HCT116 (cell line): ENCODE data around the gene SIRPB2. TPM values are rescaled to one million over a fixed set of nuclear protein-coding genes. Genes with fewer than 3 reads are reported as not detected.

Experiments used
- ATAC-seq: fragments of 200-7000 bp; cut with Tn5 transposase; 2 replicates; pipeline ENCODE4 v1.9.1; 2020; ENCODE audit warnings: mild to moderate bottlenecking, moderate library complexity
- BruUV-seq: library from RNA; stranded (reverse); fragments of 400-500 nt; replicated peaks from 2 replicates; lab custom pipeline; 2021; lab: Mats Ljungman, UMichigan
- CTCF ChIA-PET: fragments of 300-600 bp; sonication (Branson Sonifier 250); formaldehyde crosslinking; loops from one replicate; lab custom pipeline; 2021; ENCODE audit warnings: antibody characterized with exemption; lab: Charles Lee
- POLR2A ChIA-PET: fragments of 300-600, 350-600 bp; sonication (Branson Sonifier 250); formaldehyde crosslinking; loops from one replicate; lab custom pipeline; 2021; ENCODE audit warnings: antibody characterized with exemption; lab: Charles Lee
- RAD21 ChIA-PET, 2 experiments: fragments of 300-600 bp; sonication (Branson Sonifier 250); formaldehyde crosslinking; loops; one replicate each; lab custom pipeline; 2023; ENCODE audit warnings: low total read pairs in 2 of 2; ENCODE audit not compliant: uncharacterized antibody in 2 of 2, unreplicated experiment in 2 of 2, low non-redundant PET in 1 of 2; lab: Charles Lee
- DNase-seq: peaks from one replicate; pipeline ENCODE4 v3.0.0-alpha.2; 2010; ENCODE audit warnings: low read depth, low spot score
- H2AFZ ChIP-seq: fragments of 200-600 bp; shearing (Covaris generic), sonication (generic); 2 replicates; pipeline ENCODE4 v1.6.1; 2017; ENCODE audit warnings: low read depth, mixed run types, mixed read lengths, antibody characterized with exemption, low read length; ENCODE audit not compliant: poor library complexity, severe bottlenecking
- H3K27ac ChIP-seq: 2 replicates; pipeline ENCODE4 v1.5.1; 2012; ENCODE audit warnings: low read depth, low read length
- H3K27me3 ChIP-seq: fragments of 200-600 bp; sonication (generic); 2 replicates; pipeline ENCODE4 v1.6.1; 2016; ENCODE audit warnings: mixed run types, low read length, mixed read lengths; ENCODE audit not compliant: insufficient read depth
- H3K36me3 ChIP-seq, 2 experiments: fragments of 200-500 bp in 1 of 2; fragments of 200-600 bp in 1 of 2; sonication (Bioruptor generic) in 1 of 2; sonication (generic) in 1 of 2; 2 replicates each; pipeline versions ENCODE4 v1.5.1 to v1.6.1; 2014 to 2016; ENCODE audit warnings: low read length in 2 of 2, inconsistent platforms in 1 of 2, mixed read lengths in 1 of 2, mixed run types in 1 of 2; ENCODE audit not compliant: insufficient read depth in 2 of 2, control insufficient read depth in 1 of 2
- H3K4me1 ChIP-seq, 2 experiments: fragments of 200-600 bp in 1 of 2; sonication (generic) in 1 of 2; 2 replicates each; pipeline versions ENCODE4 v1.5.1 to v1.6.1; 2012 to 2017; ENCODE audit warnings: low read length in 2 of 2, inconsistent platforms in 1 of 2, mild to moderate bottlenecking in 1 of 2, mixed read lengths in 1 of 2, mixed run types in 1 of 2, moderate library complexity in 1 of 2; ENCODE audit not compliant: insufficient read depth in 2 of 2, control insufficient read depth in 1 of 2
- H3K4me2 ChIP-seq: fragments of 200-600 bp; sonication (generic); 2 replicates; pipeline ENCODE4 v1.6.1; 2017; ENCODE audit warnings: mixed run types, low read length, mixed read lengths
- H3K4me3 ChIP-seq, 2 experiments: fragments of 200-600 bp in 1 of 2; sonication (generic) in 1 of 2; replicated peaks in 1 of 2; 2 replicates each; pipeline ENCODE4 v1.5.1; 2011 to 2016; ENCODE audit warnings: low read length in 2 of 2, control low read depth in 1 of 2, low read depth in 1 of 2, mild to moderate bottlenecking in 1 of 2, mixed read lengths in 1 of 2, mixed run types in 1 of 2
- H3K79me2 ChIP-seq: fragments of 200-600 bp; sonication (generic); 2 replicates; pipeline ENCODE4 v1.6.1; 2017; ENCODE audit warnings: mild to moderate bottlenecking, mixed run types, low read length, moderate library complexity, mixed read lengths; ENCODE audit not compliant: insufficient read depth
- H3K9ac ChIP-seq: fragments of 200-600 bp; sonication (generic); 2 replicates; pipeline ENCODE4 v1.6.1; 2016; ENCODE audit warnings: low read length, mixed read lengths
- H3K9me2 ChIP-seq: fragments of 200-600 bp; sonication (generic), shearing (Covaris generic); 2 replicates; pipeline ENCODE4 v1.6.1; 2017; ENCODE audit warnings: mixed run types, mild to moderate bottlenecking, moderate library complexity; ENCODE audit not compliant: insufficient read depth
- H3K9me3 ChIP-seq, 2 experiments: fragments of 200-500 bp in 1 of 2; fragments of 200-600 bp in 1 of 2; sonication (Bioruptor generic) in 1 of 2; sonication (generic) in 1 of 2; 2 replicates each; pipeline ENCODE4 v1.6.1; 2014 to 2017; ENCODE audit warnings: low read length in 2 of 2, mixed read lengths in 2 of 2, inconsistent platforms in 1 of 2, low read depth in 1 of 2, mild to moderate bottlenecking in 1 of 2, mixed run types in 1 of 2, moderate library complexity in 1 of 2; ENCODE audit not compliant: control insufficient read depth in 1 of 2, insufficient read depth in 1 of 2
- H4K20me1 ChIP-seq: fragments of 200-600 bp; sonication (generic), shearing (Covaris generic); 2 replicates; pipeline ENCODE4 v1.6.1; 2017; ENCODE audit warnings: mixed run types, mild to moderate bottlenecking, moderate library complexity; ENCODE audit not compliant: insufficient read depth
- CTCF ChIP-seq, 3 experiments: fragments of 200-600 bp in 1 of 3; sonication (generic) in 1 of 3; IDR thresholded peaks in 2 of 3; conservative IDR thresholded peaks in 1 of 3; 2 replicates each; pipeline ENCODE4 v1.5.1; 2012 to 2017; ENCODE audit warnings: low read depth in 2 of 3, low read length in 2 of 3, antibody characterized with exemption in 1 of 3, borderline replicate concordance in 1 of 3, control low read depth in 1 of 3, mild to moderate bottlenecking in 1 of 3, mixed read lengths in 1 of 3, mixed run types in 1 of 3, moderate library complexity in 1 of 3; ENCODE audit not compliant: insufficient read depth in 1 of 3
- EGR1 ChIP-seq: IDR thresholded peaks from 2 replicates; pipeline ENCODE4 v1.6.1; 2012; ENCODE audit warnings: low read depth
- EZH2phosphoT487 ChIP-seq: fragments of 200-600 bp; IDR thresholded peaks from 2 replicates; pipeline ENCODE4 v1.6.1; 2018; ENCODE audit warnings: antibody characterized with exemption, borderline replicate concordance
- FOSL1 ChIP-seq: IDR thresholded peaks from 2 replicates; pipeline ENCODE4 v1.6.1; 2012; ENCODE audit warnings: low read depth
- JUND ChIP-seq: IDR thresholded peaks from 2 replicates; pipeline ENCODE4 v1.6.1; 2012
- MAX ChIP-seq: IDR thresholded peaks from 2 replicates; pipeline ENCODE4 v1.6.1; 2012
- POLR2A ChIP-seq: IDR thresholded peaks from 2 replicates; pipeline ENCODE4 v1.7.0; 2011; ENCODE audit warnings: borderline replicate concordance; ENCODE audit not compliant: insufficient read depth, insufficient read length; ENCODE audit errors: extremely low read depth
- RAD21 ChIP-seq: IDR thresholded peaks from 2 replicates; pipeline ENCODE4 v1.6.1; 2012; ENCODE audit warnings: low read depth, mild to moderate bottlenecking
- SIN3A ChIP-seq: IDR thresholded peaks from 2 replicates; pipeline ENCODE4 v1.6.1; 2012; ENCODE audit warnings: low read depth
- SP1 ChIP-seq: IDR thresholded peaks from 2 replicates; pipeline ENCODE4 v1.6.1; 2012; ENCODE audit warnings: low read depth
- SRF ChIP-seq: IDR thresholded peaks from 2 replicates; pipeline ENCODE4 v1.6.1; 2012; ENCODE audit warnings: low read depth
- ZFX ChIP-seq: fragments of 450-650 bp; IDR thresholded peaks from 2 replicates; pipeline ENCODE4 v1.6.1; 2017
- intact Hi-C: fragments of 100-400 bp; cut with micrococcal nuclease; formaldehyde crosslinking; loops from 2 replicates; pipeline ENCODE4 v1.10.0; 2022
- total RNA-seq: library from RNA; stranded (reverse); gene quantifications from one replicate; pipeline ENCODE4 v1.2.1, GENCODE V29; 2021; ENCODE audit not compliant: unreplicated experiment
- TF ChIP-seq, protein P1 (sequence below): IDR thresholded peaks from 2 replicates; pipeline ENCODE4 v1.6.1; 2012; ENCODE audit warnings: low read depth
- TF ChIP-seq, protein P2 (sequence below): IDR thresholded peaks from 2 replicates; pipeline ENCODE4 v1.6.1; 2011; ENCODE audit warnings: mild to moderate bottlenecking, low read length, moderate library complexity; ENCODE audit not compliant: insufficient replicate concordance; ENCODE audit errors: extremely low read depth

Gene SIRPB2
- total RNA-seq, 1 experiment from 2014 or later = not detected

DNA sequence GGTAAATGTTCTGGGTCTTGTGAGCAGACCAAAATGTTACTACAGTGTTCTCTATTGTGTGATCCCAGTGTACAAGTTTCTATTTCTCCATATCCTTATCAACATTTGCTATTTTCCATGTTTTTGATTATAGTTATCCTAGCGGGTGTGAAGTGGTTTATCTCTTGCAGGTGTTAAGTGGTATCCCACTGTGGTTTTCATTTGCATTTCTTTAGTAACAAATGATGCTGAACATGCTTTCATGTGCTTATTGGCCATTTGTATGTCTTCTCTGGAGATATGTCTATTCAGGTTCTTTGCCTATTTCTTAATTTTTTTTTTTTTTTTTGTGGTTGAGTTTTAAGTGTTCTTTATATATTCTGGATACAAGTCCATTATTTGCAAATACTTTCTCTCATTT, 60.1 kb downstream of the SIRPB2 start:
- no peak overlapping the region for H3K4me3 ChIP-seq
- intact Hi-C loops = no loop called here
- RAD21 ChIA-PET = no interaction called here
- no peak overlapping the region for H3K4me2 ChIP-seq
- no peaks in the 10 kb centered on the region for H3K9me2 ChIP-seq
- TF ChIP-seq POLR2A = no peak
- no peak for TF ChIP-seq ZFX
- no peaks in the 10 kb centered on the region for H3K36me3 ChIP-seq
- H3K9ac ChIP-seq = no peak overlapping the region
- H3K79me2 ChIP-seq = no peaks in the 10 kb centered on the region
- peaks cover 0 to 8% of the 10 kb centered on the region in 2 experiments; a peak in 2 of 4 replicates for H3K4me1 ChIP-seq
- no peaks in the 10 kb centered on the region for H3K9me3 ChIP-seq
- no peak for DNase-seq
- H2AFZ ChIP-seq = no peak overlapping the region
- no peaks in the 10 kb centered on the region for H3K27me3 ChIP-seq
- no TSS peak for BruUV-seq
- ATAC-seq = no peak
- POLR2A ChIA-PET = no interaction called here
- CTCF ChIA-PET = no interaction called here
- H3K27ac ChIP-seq = no peak overlapping the region
- no peaks in the 10 kb centered on the region for H4K20me1 ChIP-seq

DNA sequence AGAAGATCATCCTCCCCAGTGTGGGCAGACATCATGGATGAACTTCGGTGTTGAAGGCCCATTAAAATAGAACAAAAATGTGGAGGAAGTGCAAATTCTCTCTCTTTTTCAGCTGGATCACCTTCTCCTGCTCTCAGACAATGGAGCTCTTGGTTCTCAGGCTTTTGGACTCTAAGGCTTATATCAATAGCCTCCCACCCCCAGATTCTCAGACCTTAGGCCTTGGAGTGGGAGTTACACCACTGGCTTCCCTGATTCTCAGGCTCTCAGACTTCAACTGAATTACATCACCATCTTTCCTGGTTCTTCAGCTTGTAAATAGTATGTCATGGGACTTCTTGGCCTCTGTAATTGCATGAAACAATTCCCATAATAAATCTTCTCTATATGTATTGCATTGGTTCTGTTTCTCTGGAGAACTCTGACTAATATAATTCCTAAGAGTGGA, 61.2 kb downstream of the SIRPB2 start:
- H3K4me3 ChIP-seq = no peak overlapping the region
- ATAC-seq = no peak
- POLR2A ChIA-PET = no interaction called here
- no peaks in the 10 kb centered on the region for H3K79me2 ChIP-seq
- H3K9me3 ChIP-seq = no peaks in the 10 kb centered on the region
- intact Hi-C loops = no loop called here
- no peak overlapping the region for H3K27ac ChIP-seq
- H3K9ac ChIP-seq = no peak overlapping the region
- H3K27me3 ChIP-seq = no peaks in the 10 kb centered on the region
- RAD21 ChIA-PET = no interaction called here
- no peaks in the 10 kb centered on the region for H3K36me3 ChIP-seq
- no peak overlapping the region for H3K4me2 ChIP-seq
- no peak for DNase-seq
- H4K20me1 ChIP-seq = no peaks in the 10 kb centered on the region
- no peak overlapping the region for H2AFZ ChIP-seq
- H3K9me2 ChIP-seq = no peaks in the 10 kb centered on the region
- CTCF ChIA-PET = no interaction called here
- H3K4me1 ChIP-seq = peaks cover 0 to 8% of the 10 kb centered on the region in 2 experiments; a peak in 2 of 4 replicates
- no TSS peak for BruUV-seq
- TF ChIP-seq MAX (no peak), EGR1 (no peak), EZH2phosphoT487 (no peak), SP1 (no peak), SIN3A (no peak), FOSL1 (no peak), RAD21 (no peak), CTCF (IDR thresholded peaks at IDR 0.05 in 2 of 3, conservative IDR thresholded peaks at IDR 0.05 in 1 of 3; ENCODE audit: borderline replicate concordance in 1 of 3, insufficient read depth in 1 of 3, low read depth in 2 of 3, low read length in 2 of 3) (no peak), JUND (no peak), POLR2A (no peak), SRF (no peak)
- TF ChIP-seq, protein P1, sequence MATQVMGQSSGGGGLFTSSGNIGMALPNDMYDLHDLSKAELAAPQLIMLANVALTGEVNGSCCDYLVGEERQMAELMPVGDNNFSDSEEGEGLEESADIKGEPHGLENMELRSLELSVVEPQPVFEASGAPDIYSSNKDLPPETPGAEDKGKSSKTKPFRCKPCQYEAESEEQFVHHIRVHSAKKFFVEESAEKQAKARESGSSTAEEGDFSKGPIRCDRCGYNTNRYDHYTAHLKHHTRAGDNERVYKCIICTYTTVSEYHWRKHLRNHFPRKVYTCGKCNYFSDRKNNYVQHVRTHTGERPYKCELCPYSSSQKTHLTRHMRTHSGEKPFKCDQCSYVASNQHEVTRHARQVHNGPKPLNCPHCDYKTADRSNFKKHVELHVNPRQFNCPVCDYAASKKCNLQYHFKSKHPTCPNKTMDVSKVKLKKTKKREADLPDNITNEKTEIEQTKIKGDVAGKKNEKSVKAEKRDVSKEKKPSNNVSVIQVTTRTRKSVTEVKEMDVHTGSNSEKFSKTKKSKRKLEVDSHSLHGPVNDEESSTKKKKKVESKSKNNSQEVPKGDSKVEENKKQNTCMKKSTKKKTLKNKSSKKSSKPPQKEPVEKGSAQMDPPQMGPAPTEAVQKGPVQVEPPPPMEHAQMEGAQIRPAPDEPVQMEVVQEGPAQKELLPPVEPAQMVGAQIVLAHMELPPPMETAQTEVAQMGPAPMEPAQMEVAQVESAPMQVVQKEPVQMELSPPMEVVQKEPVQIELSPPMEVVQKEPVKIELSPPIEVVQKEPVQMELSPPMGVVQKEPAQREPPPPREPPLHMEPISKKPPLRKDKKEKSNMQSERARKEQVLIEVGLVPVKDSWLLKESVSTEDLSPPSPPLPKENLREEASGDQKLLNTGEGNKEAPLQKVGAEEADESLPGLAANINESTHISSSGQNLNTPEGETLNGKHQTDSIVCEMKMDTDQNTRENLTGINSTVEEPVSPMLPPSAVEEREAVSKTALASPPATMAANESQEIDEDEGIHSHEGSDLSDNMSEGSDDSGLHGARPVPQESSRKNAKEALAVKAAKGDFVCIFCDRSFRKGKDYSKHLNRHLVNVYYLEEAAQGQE = no peak
- TF ChIP-seq, protein P2, sequence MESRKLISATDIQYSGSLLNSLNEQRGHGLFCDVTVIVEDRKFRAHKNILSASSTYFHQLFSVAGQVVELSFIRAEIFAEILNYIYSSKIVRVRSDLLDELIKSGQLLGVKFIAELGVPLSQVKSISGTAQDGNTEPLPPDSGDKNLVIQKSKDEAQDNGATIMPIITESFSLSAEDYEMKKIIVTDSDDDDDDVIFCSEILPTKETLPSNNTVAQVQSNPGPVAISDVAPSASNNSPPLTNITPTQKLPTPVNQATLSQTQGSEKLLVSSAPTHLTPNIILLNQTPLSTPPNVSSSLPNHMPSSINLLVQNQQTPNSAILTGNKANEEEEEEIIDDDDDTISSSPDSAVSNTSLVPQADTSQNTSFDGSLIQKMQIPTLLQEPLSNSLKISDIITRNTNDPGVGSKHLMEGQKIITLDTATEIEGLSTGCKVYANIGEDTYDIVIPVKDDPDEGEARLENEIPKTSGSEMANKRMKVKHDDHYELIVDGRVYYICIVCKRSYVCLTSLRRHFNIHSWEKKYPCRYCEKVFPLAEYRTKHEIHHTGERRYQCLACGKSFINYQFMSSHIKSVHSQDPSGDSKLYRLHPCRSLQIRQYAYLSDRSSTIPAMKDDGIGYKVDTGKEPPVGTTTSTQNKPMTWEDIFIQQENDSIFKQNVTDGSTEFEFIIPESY = no peak
